GM21786 (cell line): ENCODE data around the gene EBLN1.
A peak's percentile ranks its signal among the peaks of the same experiment; 100 is the strongest.

ENCODE experiments used
- ATAC-seq: cut with Tn5 transposase; IDR thresholded peaks from one replicate; pipeline ENCODE4 v1.9.1; 2021; ENCODE audit not compliant: unreplicated experiment

EBLN1 gene

GRCh38 chr10:22217842-22218241, at the start of gene EBLN1:
TSS of gene EBLN1 (minus strand) at chr10:22218015. CDS start at chr10:22209983, 8,032 bp downstream.
- no peak for ATAC-seq

- no peak for ATAC-seq
These were observed 48.2 kb upstream of the EBLN1 start for GRCh38 chr10:22265839-22266537.

- no peak for ATAC-seq
These were observed 45.3 kb upstream of the EBLN1 start for GRCh38 chr10:22263106-22263505.

GRCh38 chr10:22259280-22259679, 41.5 kb upstream of the EBLN1 start:
- ATAC-seq = no peak

GRCh38 chr10:22258471-22258870, 40.7 kb upstream of the EBLN1 start:
- no peak for ATAC-seq

- ATAC-seq = no peak
These were observed 35.7 kb upstream of the EBLN1 start for GRCh38 chr10:22253580-22253882.

- ATAC-seq = peak; percentile 32
These were observed 35.2 kb upstream of the EBLN1 start for GRCh38 chr10:22252801-22253579.

- peak; percentile 55 for ATAC-seq
These were observed 34.5 kb upstream of the EBLN1 start for GRCh38 chr10:22252224-22252800.

GRCh38 chr10:22251751-22252223, 34.0 kb upstream of the EBLN1 start:
- peak; percentile 42 for ATAC-seq

GRCh38 chr10:22250897-22251660, 33.3 kb upstream of the EBLN1 start:
- ATAC-seq = no peak

GRCh38 chr10:22247636-22248035, 29.8 kb upstream of the EBLN1 start:
- no peak for ATAC-seq

GRCh38 chr10:22246680-22247391, 29.0 kb upstream of the EBLN1 start:
- no peak for ATAC-seq

GRCh38 chr10:22245567-22245966, 27.8 kb upstream of the EBLN1 start:
- ATAC-seq = no peak

GRCh38 chr10:22244855-22245254, 27.0 kb upstream of the EBLN1 start:
- ATAC-seq = no peak

- ATAC-seq = no peak
These were observed 26.2 kb upstream of the EBLN1 start for GRCh38 chr10:22244001-22244400.

- ATAC-seq = no peak
These were observed 25.5 kb upstream of the EBLN1 start for GRCh38 chr10:22243321-22243720.

- no peak for ATAC-seq
These were observed 13.4 kb upstream of the EBLN1 start for GRCh38 chr10:22231260-22231659.

- ATAC-seq = no peak
These were observed 12.5 kb upstream of the EBLN1 start for GRCh38 chr10:22230158-22230833.

GRCh38 chr10:22229802-22230157, 12.0 kb upstream of the EBLN1 start:
- ATAC-seq = no peak
